Loucy (cell line): Measurements from ENCODE around the gene WASHC3.
A peak's percentile ranks its signal among the peaks of the same experiment; 100 is the strongest.

Experiments used
- H2AFZ ChIP-seq: fragments of 200-600 bp; sonication (generic); 2 replicates; pipeline ENCODE4 v1.6.0; 2016; ENCODE audit warnings: antibody characterized with exemption, mild to moderate bottlenecking, low read length, moderate library complexity
- H3F3A ChIP-seq: fragments of 200-600 bp; 2 replicates; pipeline ENCODE4 v1.6.0; 2016; ENCODE audit warnings: antibody characterized with exemption, low read depth, mild to moderate bottlenecking
- H3K27me3 ChIP-seq: fragments of 200-600 bp; sonication (generic); 2 replicates; pipeline ENCODE4 v1.6.1; 2014; ENCODE audit warnings: low read length, mild to moderate bottlenecking; ENCODE audit not compliant: insufficient read depth, poor library complexity, severe bottlenecking
- H3K36me3 ChIP-seq: fragments of 200-600 bp; sonication (generic); 2 replicates; pipeline ENCODE4 v1.6.1; 2016; ENCODE audit warnings: low read length; ENCODE audit not compliant: insufficient read depth
- H3K4me1 ChIP-seq: fragments of 200-600 bp; sonication (generic); 2 replicates; pipeline ENCODE4 v1.5.1; 2014; ENCODE audit warnings: low read length, mild to moderate bottlenecking; ENCODE audit not compliant: insufficient read depth, poor library complexity, severe bottlenecking
- H3K4me2 ChIP-seq: fragments of 200-600 bp; sonication (generic); 2 replicates; pipeline ENCODE4 v1.6.0; 2014; ENCODE audit warnings: antibody characterized with exemption, low read length, low read depth, mild to moderate bottlenecking; ENCODE audit not compliant: poor library complexity, severe bottlenecking
- H3K4me3 ChIP-seq: fragments of 200-600 bp; sonication (generic); 2 replicates; pipeline ENCODE4 v1.5.1; 2014; ENCODE audit warnings: low read length, mild to moderate bottlenecking, mixed read lengths; ENCODE audit not compliant: poor library complexity, severe bottlenecking
- H3K79me2 ChIP-seq: fragments of 200-600 bp; sonication (generic); 2 replicates; pipeline ENCODE4 v1.6.1; 2014; ENCODE audit warnings: low read length; ENCODE audit not compliant: insufficient read depth
- H3K9ac ChIP-seq: fragments of 200-600 bp; sonication (generic); 2 replicates; pipeline ENCODE4 v1.6.0; 2014; ENCODE audit warnings: mild to moderate bottlenecking, low read depth, low read length, moderate library complexity; ENCODE audit not compliant: poor library complexity, severe bottlenecking
- H3K9me2 ChIP-seq: fragments of 200-600 bp; sonication (generic); replicated peaks from 2 replicates; pipeline ENCODE4 v1.6.1; 2016; ENCODE audit warnings: low read depth, low read length, mixed read lengths
- H3K9me3 ChIP-seq: fragments of 200-600 bp; sonication (generic); 2 replicates; pipeline ENCODE4 v1.6.1; 2014; ENCODE audit warnings: mild to moderate bottlenecking, antibody characterized with exemption, low read length, low read depth; ENCODE audit not compliant: insufficient read depth
- H4K20me1 ChIP-seq: fragments of 200-600 bp; sonication (generic); 2 replicates; pipeline ENCODE4 v1.6.0; 2014; ENCODE audit warnings: antibody characterized with exemption, low read length, mild to moderate bottlenecking; ENCODE audit not compliant: insufficient read depth, poor library complexity, severe bottlenecking
- EZH2phosphoT487 ChIP-seq: fragments of 200-600 bp; IDR thresholded peaks from 2 replicates; pipeline ENCODE4 v1.6.1; 2018; ENCODE audit warnings: antibody characterized with exemption, mild to moderate bottlenecking, moderate library complexity, borderline replicate concordance
- TF ChIP-seq, protein P1 (sequence below): fragments of 200-600 bp; sonication (generic); conservative IDR thresholded peaks from 2 replicates; pipeline ENCODE4 v1.5.1; 2014; ENCODE audit warnings: mild to moderate bottlenecking, antibody characterized with exemption, low read length

The WASHC3 gene

DNA sequence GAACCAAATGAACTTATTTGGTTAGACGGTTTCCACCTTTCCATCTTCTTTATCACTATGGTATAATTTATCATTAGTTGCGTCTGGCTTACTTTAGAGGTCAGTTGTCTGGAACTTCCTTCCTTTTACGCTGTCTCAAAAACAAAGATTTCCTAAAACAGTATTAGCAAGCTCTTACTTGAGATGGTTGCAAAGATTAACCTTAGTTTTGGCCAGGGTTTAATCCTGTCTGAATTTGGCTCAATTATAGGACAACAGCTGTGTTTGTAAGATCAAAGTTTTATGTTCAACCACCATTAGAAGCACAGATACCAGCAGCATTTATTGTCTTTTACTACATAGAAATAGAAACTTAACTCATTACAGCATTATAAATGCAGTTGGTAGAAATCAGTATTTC, 7.9 kb upstream of the WASHC3 start:
- no peak overlapping the region for H2AFZ ChIP-seq
- H3K4me1 ChIP-seq = no peaks in the 10 kb centered on the region
- TF ChIP-seq, protein P1, sequence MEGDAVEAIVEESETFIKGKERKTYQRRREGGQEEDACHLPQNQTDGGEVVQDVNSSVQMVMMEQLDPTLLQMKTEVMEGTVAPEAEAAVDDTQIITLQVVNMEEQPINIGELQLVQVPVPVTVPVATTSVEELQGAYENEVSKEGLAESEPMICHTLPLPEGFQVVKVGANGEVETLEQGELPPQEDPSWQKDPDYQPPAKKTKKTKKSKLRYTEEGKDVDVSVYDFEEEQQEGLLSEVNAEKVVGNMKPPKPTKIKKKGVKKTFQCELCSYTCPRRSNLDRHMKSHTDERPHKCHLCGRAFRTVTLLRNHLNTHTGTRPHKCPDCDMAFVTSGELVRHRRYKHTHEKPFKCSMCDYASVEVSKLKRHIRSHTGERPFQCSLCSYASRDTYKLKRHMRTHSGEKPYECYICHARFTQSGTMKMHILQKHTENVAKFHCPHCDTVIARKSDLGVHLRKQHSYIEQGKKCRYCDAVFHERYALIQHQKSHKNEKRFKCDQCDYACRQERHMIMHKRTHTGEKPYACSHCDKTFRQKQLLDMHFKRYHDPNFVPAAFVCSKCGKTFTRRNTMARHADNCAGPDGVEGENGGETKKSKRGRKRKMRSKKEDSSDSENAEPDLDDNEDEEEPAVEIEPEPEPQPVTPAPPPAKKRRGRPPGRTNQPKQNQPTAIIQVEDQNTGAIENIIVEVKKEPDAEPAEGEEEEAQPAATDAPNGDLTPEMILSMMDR = no peak
- TF ChIP-seq EZH2phosphoT487 = no peak
- no peaks in the 10 kb centered on the region for H3K9me3 ChIP-seq
- no peaks in the 10 kb centered on the region for H3K79me2 ChIP-seq
- no peak overlapping the region for H3K4me3 ChIP-seq
- no peak overlapping the region for H3K9ac ChIP-seq
- no peaks in the 10 kb centered on the region for H4K20me1 ChIP-seq
- no peak overlapping the region for H3K4me2 ChIP-seq
- H3K9me2 ChIP-seq = no peaks in the 10 kb centered on the region
- peaks cover 4% of the 10 kb centered on the region; the same call in 1 of the 2 replicates for H3K36me3 ChIP-seq
- H3K27me3 ChIP-seq = no peaks in the 10 kb centered on the region
- no peaks in the 10 kb centered on the region for H3F3A ChIP-seq

DNA sequence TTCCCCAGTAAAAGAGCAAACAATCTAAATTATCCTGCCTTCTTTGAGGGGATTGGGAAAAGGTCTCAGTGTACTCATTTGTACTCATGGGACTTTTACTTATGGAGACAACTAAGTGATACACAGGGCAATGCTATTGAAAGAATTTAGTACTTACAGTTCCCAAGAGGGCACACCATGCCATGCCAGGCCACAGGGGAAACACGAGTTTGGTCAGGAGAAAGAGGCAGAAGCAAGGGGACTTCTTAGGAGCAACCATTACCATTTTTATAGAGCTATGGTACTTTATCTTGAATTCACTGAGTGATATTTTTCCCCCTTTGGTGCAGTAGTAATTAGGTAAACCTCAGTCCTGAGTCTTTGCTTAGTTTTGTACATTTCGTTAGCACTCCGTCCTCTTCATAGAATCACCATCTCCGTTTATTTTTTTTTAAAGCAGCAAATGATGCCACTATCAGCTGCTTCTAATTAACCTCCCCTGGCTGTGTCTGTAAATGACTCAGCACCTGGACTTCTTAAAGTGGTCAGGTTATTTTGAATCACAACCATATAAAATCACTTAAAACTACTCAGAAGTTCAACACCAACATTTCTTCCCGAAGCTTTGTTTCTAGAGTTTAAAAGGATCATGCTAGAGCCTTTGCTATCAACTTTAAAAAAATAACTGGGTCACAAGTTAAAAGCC, 5.9 kb upstream of the WASHC3 start:
- Histone ChIP-seq H3K27me3 (no peaks in the 10 kb centered on the region), H3K4me3 (no peak overlapping the region), H3K36me3 (no peaks in the 10 kb centered on the region), H3K4me1 (no peaks in the 10 kb centered on the region), H3K9me2 (no peaks in the 10 kb centered on the region), H2AFZ (no peak overlapping the region), H3K4me2 (no peak overlapping the region), H3K9ac (no peak overlapping the region), H4K20me1 (no peaks in the 10 kb centered on the region), H3K9me3 (no peaks in the 10 kb centered on the region), H3K79me2 (no peaks in the 10 kb centered on the region), H3F3A (no peaks in the 10 kb centered on the region)
- TF ChIP-seq EZH2phosphoT487 = no peak
- TF ChIP-seq, protein P1 = no peak

DNA sequence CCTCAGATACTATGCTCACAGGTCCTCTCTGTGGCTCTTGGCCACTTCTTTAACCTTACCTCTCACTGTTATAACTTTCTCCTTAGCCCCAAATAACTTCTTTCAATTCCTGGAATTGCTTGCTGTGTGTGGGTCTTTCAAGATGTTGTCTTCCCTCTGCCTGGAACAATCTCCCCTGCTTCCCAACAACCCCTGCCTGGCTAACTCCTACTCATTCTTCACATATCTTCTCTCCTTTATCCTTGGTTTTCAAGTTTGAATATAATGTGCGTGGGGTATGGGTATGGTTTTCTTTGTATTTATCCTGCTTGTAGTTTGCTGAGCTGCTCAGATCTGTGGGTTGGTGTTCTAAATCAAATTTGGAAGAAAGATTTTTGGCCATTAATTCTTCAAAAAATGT, 2.7 kb upstream of the WASHC3 start:
- H3K9me3 ChIP-seq = no peaks in the 10 kb centered on the region
- no peaks in the 10 kb centered on the region for H3F3A ChIP-seq
- H4K20me1 ChIP-seq = no peaks in the 10 kb centered on the region
- no peak overlapping the region for H3K9ac ChIP-seq
- peaks cover 5% of the 10 kb centered on the region for H3K4me1 ChIP-seq
- no peaks in the 10 kb centered on the region for H3K27me3 ChIP-seq
- 0 out of 2 replicates have a peak overlapping the region, but pooled peaks have one; percentile 97 for H2AFZ ChIP-seq
- no peaks in the 10 kb centered on the region for H3K9me2 ChIP-seq
- H3K79me2 ChIP-seq = no peaks in the 10 kb centered on the region
- H3K4me2 ChIP-seq = no peak overlapping the region
- no peak overlapping the region for H3K4me3 ChIP-seq
- H3K36me3 ChIP-seq = no peaks in the 10 kb centered on the region
- TF ChIP-seq EZH2phosphoT487 = no peak
- TF ChIP-seq, protein P1 = no peak
